Common myeloid progenitor, CD34-positive (primary cell): ENCODE measurements around the gene TBX18.

Experiments used
- CTCF ChIA-PET: fragments of 350-600 bp; sonication (Branson Sonifier 250); formaldehyde crosslinking; loops from one replicate; lab custom pipeline; 2021; ENCODE audit warnings: antibody characterized with exemption; lab: Charles Lee
- POLR2A ChIA-PET: fragments of 350-600 bp; sonication (Branson Sonifier 250); formaldehyde crosslinking; loops from one replicate; lab custom pipeline; 2021; ENCODE audit warnings: antibody characterized with exemption; lab: Charles Lee
- DNase-seq, 3 donors: peaks; one replicate each; pipeline versions ENCODE4 v3.0.0 to v3.0.0-alpha.2; 2013
- H3K27ac ChIP-seq, 2 experiments: 1 replicate in 1 of 2; 2 replicates in 1 of 2; pipeline ENCODE4 v1.7.0; 2013; ENCODE audit warnings: inconsistent platforms in 2 of 2, low read length in 2 of 2, mild to moderate bottlenecking in 2 of 2, low read depth in 1 of 2, moderate library complexity in 1 of 2; ENCODE audit not compliant: severe bottlenecking in 2 of 2, insufficient read depth in 1 of 2, poor library complexity in 1 of 2
- H3K27me3 ChIP-seq, 5 experiments: replicated peaks in 2 of 5; 1 replicate in 3 of 5; 2 replicates in 2 of 5; pipeline versions ENCODE4 v1.6.1 to v1.7.0; 2013; ENCODE audit warnings: low read length in 4 of 5, mild to moderate bottlenecking in 2 of 5, moderate library complexity in 2 of 5, inconsistent platforms in 1 of 5; ENCODE audit not compliant: insufficient read depth in 5 of 5, control insufficient read depth in 4 of 5
- H3K36me3 ChIP-seq, 4 experiments: 1 replicate in 2 of 4; 2 replicates in 2 of 4; pipeline versions ENCODE4 v1.6.1 to v1.7.0; 2013; ENCODE audit warnings: low read length in 3 of 4, control low read depth in 1 of 4, mild to moderate bottlenecking in 1 of 4; ENCODE audit not compliant: control insufficient read depth in 4 of 4, insufficient read depth in 4 of 4
- H3K4me1 ChIP-seq, 4 experiments: 1 replicate in 3 of 4; 2 replicates in 1 of 4; pipeline versions ENCODE4 v1.6.1 to v1.7.1; 2013; ENCODE audit warnings: low read length in 3 of 4, mild to moderate bottlenecking in 3 of 4, control low read depth in 1 of 4, inconsistent platforms in 1 of 4, moderate library complexity in 1 of 4; ENCODE audit not compliant: control insufficient read depth in 4 of 4, insufficient read depth in 4 of 4; ENCODE audit errors: control extremely low read depth in 1 of 4
- H3K4me3 ChIP-seq, 7 experiments: 1 replicate in 4 of 7; 2 replicates in 3 of 7; pipeline versions ENCODE4 v1.5.1 to v1.7.0; 2013; ENCODE audit warnings: mild to moderate bottlenecking in 7 of 7, low read length in 6 of 7, moderate library complexity in 6 of 7, inconsistent platforms in 2 of 7, low read depth in 2 of 7, control low read depth in 1 of 7; ENCODE audit not compliant: insufficient read depth in 4 of 7, control insufficient read depth in 1 of 7; ENCODE audit errors: extremely low read depth in 1 of 7
- H3K9me3 ChIP-seq, 5 experiments: 1 replicate in 4 of 5; 2 replicates in 1 of 5; pipeline versions ENCODE4 v1.6.1 to v1.7.1; 2013; ENCODE audit warnings: low read length in 4 of 5, mild to moderate bottlenecking in 2 of 5, inconsistent platforms in 1 of 5, low read depth in 1 of 5, moderate library complexity in 1 of 5; ENCODE audit not compliant: control insufficient read depth in 4 of 5, insufficient read depth in 2 of 5; ENCODE audit errors: control extremely low read depth in 1 of 5
- WGBS: methylation state at CpG from one replicate; pipeline ENCODE4 v1.1.5; 2013; ENCODE audit not compliant: insufficient coverage; 5-methylcytosine and 5-hydroxymethylcytosine counted together

Gene TBX18

GRCh38 chr6:84707171-84707570 is 57.2 kb downstream of the TBX18 start:
- POLR2A ChIA-PET = no interaction called here
- Histone ChIP-seq H3K4me3 (no peak overlapping the region), H3K4me1 (no peaks in the 10 kb centered on the region), H3K36me3 (no peaks in the 10 kb centered on the region), H3K9me3 (no peaks in the 10 kb centered on the region), H3K27ac (no peak overlapping the region), H3K27me3 (peaks cover 0 to 3% (median 1%) of the 10 kb centered on the region in 5 experiments)
- no peak for DNase-seq
- WGBS = 83% methylated on average over 3 of the region's 3 CpGs
- CTCF ChIA-PET = interaction anchor here (1.3 kb wide), 1 partner anchor 9 kb away, joined by 3 read pairs; no protein-coding TSS in a partner anchor

GRCh38 chr6:84696166-84696565 is 68.2 kb downstream of the TBX18 start:
- no peak overlapping the region for H3K27ac ChIP-seq
- WGBS = 100% methylated on average over 1 of the region's 1 CpG

GRCh38 chr6:84691978-84692623 is 72.3 kb downstream of the TBX18 start:
- no peaks in the 10 kb centered on the region for H3K9me3 ChIP-seq
- no peak for DNase-seq
- no peaks in the 10 kb centered on the region for H3K36me3 ChIP-seq
- no peak overlapping the region for H3K27ac ChIP-seq
- WGBS = 100% methylated on average over 2 of the region's 2 CpGs
- CTCF ChIA-PET = no interaction called here
- POLR2A ChIA-PET = no interaction called here
- no peak overlapping the region for H3K4me3 ChIP-seq
- no peaks in the 10 kb centered on the region for H3K4me1 ChIP-seq
- H3K27me3 ChIP-seq = peaks cover 0 to 6% (median 4%) of the 10 kb centered on the region in 5 experiments

More at GRCh38 chr6:84696166-84696565, 68.2 kb downstream of the TBX18 start:
- H3K9me3 ChIP-seq = peaks cover 0 to 3% (median 0%) of the 10 kb centered on the region in 5 experiments
- no peaks in the 10 kb centered on the region for H3K27me3 ChIP-seq
- ChIA-PET POLR2A (no interaction called here), CTCF (no interaction called here)
- no peak for DNase-seq
- H3K4me1 ChIP-seq = no peaks in the 10 kb centered on the region
- H3K36me3 ChIP-seq = no peaks in the 10 kb centered on the region
- H3K4me3 ChIP-seq = no peak overlapping the region

GRCh38 chr6:84688141-84688873 is 76.1 kb downstream of the TBX18 start:
- no peak overlapping the region for H3K4me3 ChIP-seq
- no peaks in the 10 kb centered on the region for H3K36me3 ChIP-seq
- WGBS = 78% methylated on average over 7 of the region's 7 CpGs
- POLR2A ChIA-PET = no interaction called here
- no peaks in the 10 kb centered on the region for H3K9me3 ChIP-seq
- no peak for DNase-seq
- peaks cover 0 to 6% (median 4%) of the 10 kb centered on the region in 5 experiments for H3K27me3 ChIP-seq
- H3K27ac ChIP-seq = no peak overlapping the region
- CTCF ChIA-PET = interaction anchor here (0.9 to 1.1 kb wide), 2 partner anchors 10 to 35 kb away, joined by 3 read pairs; no protein-coding TSS in a partner anchor
- no peaks in the 10 kb centered on the region for H3K4me1 ChIP-seq

GRCh38 chr6:84687431-84687830 is 77.0 kb downstream of the TBX18 start:
- ChIA-PET CTCF (interaction anchor here (0.9 to 1.1 kb wide), 2 partner anchors 11 to 36 kb away, joined by 3 read pairs; no protein-coding TSS in a partner anchor), POLR2A (no interaction called here)
- no peaks in the 10 kb centered on the region for H3K4me1 ChIP-seq
- 86% methylated on average over 5 of the region's 7 CpGs for WGBS
- no peaks in the 10 kb centered on the region for H3K9me3 ChIP-seq
- H3K36me3 ChIP-seq = no peaks in the 10 kb centered on the region
- DNase-seq = no peak
- H3K4me3 ChIP-seq = no peak overlapping the region
- H3K27me3 ChIP-seq = peaks cover 0 to 6% (median 4%) of the 10 kb centered on the region in 5 experiments
- H3K27ac ChIP-seq = no peak overlapping the region

GRCh38 chr6:84685983-84686584 is 78.3 kb downstream of the TBX18 start:
- Histone ChIP-seq H3K9me3 (no peaks in the 10 kb centered on the region), H3K27me3 (peaks cover 0 to 6% (median 4%) of the 10 kb centered on the region in 5 experiments), H3K27ac (no peak overlapping the region), H3K4me1 (no peaks in the 10 kb centered on the region), H3K36me3 (no peaks in the 10 kb centered on the region), H3K4me3 (no peak overlapping the region)
- no CpG with 5 or more reads among the region's 3 CpGs for WGBS
- ChIA-PET POLR2A (interaction anchor here (0.6 kb wide), 1 partner anchor 373 kb away, joined by 3 read pairs; no protein-coding TSS in a partner anchor), CTCF (interaction anchor here (0.9 kb wide), 1 partner anchor 46 kb away, joined by 3 read pairs; no protein-coding TSS in a partner anchor)
- DNase-seq = peak; percentile 13 to 45 (median 19)
